D341Med (cell line): ENCODE data around the gene KRTAP5-4.
"Not testable (repeated sequence)": the region's sequence is repeated elsewhere in the genome, so short reads cannot be mapped to it uniquely, and the experiment has no call there.

ENCODE experiments used
- DNase-seq: peaks from one replicate; pipeline ENCODE4 v3.0.0; 2012; ENCODE audit warnings: low spot score

Gene KRTAP5-4, protein sequence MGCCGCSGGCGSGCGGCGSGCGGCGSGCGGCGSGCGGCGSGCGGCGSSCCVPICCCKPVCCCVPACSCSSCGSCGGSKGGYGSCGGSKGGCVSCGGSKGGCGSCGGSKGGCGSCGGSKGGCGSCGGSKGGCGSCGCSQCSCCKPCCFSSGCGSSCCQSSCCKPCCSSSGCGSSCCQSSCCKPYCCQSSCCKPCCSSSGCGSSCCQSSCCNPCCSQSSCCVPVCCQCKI

GRCh38 chr11:1622086-1622485 lies at the start of gene KRTAP5-4:
Gene KRTAP5-4 (minus strand): TSS chr11:1622138. CDS start chr11:1622093, 45 bp downstream.
- DNase-seq, result no peak

- no peak for DNase-seq
Observed at GRCh38 chr11:1671658-1672057, 49.7 kb upstream of the KRTAP5-4 start.

DNA sequence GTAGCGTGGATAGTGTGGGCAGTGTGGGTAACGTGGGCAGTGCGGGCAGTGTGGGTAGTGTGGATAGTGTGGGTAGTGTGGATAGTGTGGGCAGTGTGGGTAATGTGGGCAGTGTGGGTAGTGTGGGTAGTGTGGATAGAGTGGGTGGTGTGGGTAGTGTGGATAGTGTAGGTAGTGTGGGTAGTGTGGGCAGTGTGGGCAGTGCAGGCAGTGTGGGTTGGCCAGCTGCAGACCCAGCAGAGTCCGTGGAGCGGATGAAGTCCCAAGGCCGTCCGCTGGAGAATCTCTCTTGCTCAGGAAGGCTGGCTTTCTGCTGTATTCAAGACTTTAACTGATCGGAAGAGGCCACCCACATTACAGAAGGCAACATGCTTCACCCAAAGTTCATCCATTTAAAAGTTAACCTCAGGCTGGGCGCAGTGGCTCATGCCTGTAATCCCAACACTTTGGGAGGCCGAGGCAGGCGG lies 49.0 kb upstream of the KRTAP5-4 start:
- DNase-seq, result no peak

DNA sequence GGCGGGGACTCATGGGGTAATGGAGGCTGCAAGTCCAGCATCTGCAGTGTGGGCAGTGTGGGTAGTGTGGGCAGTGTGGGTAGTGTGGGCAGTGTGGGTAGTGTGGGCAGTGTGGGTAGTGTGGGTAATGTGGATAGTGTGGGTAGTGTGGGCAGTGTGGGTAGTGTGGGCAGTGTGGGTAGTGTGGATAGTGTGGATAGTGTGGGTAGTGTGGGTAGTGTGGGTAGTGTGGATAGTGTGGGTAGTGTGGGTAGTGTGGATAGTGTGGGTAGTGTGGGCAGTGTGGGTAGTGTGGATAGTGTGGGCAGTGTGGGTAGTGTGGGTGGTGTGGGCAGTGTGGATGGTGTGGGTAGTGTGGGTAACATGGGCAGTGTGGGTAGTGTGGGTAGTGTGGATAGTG lies 48.5 kb upstream of the KRTAP5-4 start:
- DNase-seq, result not testable (repeated sequence)

DNA sequence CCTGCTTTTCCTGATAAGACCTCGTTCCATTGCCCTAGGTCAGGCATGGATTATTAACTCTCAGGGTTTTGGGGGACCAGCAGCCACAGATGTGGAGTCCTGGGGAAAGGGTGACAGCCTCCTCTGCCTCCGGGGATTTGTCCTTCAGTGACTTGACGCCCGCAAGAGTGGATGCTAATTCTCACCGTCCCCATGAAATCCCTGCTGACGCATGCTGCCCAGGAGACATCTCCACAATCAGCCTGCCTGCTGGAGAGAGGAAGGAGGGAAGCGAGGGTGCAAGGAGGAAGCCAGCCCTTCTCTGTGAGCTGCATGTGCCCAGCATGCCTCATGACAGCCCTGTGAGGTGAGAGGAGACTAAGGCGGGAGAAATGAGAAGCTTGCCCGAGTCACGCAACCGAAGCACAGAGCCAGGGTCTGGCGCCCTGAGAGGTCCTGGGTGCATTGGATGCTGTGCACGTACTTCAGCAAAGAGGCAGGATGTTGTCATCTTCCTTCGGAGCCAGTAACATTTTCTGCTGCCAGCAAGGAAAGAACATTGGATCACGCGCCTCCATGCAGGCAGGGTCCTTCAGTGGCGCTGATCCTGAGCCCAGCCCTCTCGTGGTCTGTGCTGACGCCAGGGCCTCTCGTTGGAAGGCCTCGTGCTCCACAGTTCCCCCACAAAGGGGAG lies 47.7 kb upstream of the KRTAP5-4 start:
- no peak for DNase-seq

DNA sequence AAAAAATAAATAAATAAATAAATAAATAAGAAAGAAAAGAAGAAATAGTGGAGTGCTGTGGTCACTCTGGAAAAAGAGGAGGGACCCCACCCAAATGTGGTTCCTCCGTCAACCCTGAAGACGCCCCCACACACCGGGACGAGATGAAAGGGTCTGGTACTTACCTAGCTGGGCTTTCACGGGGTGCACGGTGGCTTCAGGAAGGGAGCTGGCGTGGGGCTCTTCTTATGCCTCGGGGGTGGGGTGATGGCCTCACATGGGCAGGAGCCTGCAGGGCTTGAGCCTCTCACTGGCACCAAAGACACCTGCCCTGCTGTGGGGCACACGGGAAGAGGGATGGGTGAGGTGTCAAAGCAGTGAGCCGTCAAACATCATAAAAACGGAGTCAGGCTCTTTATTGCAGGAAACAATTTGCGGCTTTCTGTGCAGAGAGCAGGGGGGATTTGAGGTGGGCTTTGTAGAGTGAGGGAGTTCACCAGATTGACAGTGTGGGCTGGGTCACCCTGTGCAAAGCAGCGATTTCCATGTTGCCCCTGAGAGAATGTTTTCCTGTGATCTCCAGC lies 47.1 kb upstream of the KRTAP5-4 start:
- DNase-seq, result no peak

- DNase-seq, result no peak
Observed at GRCh38 chr11:1667906-1668305, 46.0 kb upstream of the KRTAP5-4 start.

DNA sequence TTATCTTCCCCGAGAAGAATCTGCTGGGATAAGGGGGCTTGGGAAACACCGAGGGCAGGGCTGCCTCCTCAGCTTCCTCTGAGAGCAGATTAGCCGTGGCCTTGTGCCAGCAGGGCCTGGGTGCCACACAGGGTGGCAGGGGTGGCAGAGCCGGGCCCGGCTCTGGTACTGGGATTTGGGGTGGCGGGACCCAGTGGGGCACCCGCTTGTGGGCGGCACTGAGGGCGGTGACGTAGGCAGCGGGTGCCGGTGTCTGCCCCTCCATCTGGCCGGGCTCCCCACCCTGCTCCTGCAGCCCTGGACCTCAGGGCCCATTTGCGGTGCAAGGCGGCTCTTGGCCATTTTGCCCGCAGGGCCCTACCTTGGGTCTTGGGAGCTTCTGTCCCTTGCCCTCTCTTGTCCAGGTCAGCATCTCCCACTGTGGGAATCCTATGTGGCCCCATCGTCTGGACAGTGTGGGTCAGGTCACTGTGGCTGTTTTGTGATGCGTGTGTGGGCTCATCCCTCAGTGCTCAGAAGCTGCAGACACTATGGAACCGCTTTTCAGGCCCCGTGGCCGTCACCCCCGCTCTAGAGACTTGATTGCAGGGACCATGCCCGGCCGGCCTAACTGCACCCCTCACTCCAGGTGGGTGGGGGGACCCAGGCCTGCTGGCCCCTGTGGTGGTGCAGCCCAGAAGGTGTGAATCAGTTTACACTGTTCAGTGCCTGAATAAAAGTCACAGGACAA lies 45.3 kb upstream of the KRTAP5-4 start:
- DNase-seq, result no peak

GRCh38 chr11:1665313-1665712 lies 43.4 kb upstream of the KRTAP5-4 start:
- DNase-seq, result no peak

- not testable (repeated sequence) for DNase-seq
Observed at GRCh38 chr11:1662699-1663283, 40.9 kb upstream of the KRTAP5-4 start.

DNA sequence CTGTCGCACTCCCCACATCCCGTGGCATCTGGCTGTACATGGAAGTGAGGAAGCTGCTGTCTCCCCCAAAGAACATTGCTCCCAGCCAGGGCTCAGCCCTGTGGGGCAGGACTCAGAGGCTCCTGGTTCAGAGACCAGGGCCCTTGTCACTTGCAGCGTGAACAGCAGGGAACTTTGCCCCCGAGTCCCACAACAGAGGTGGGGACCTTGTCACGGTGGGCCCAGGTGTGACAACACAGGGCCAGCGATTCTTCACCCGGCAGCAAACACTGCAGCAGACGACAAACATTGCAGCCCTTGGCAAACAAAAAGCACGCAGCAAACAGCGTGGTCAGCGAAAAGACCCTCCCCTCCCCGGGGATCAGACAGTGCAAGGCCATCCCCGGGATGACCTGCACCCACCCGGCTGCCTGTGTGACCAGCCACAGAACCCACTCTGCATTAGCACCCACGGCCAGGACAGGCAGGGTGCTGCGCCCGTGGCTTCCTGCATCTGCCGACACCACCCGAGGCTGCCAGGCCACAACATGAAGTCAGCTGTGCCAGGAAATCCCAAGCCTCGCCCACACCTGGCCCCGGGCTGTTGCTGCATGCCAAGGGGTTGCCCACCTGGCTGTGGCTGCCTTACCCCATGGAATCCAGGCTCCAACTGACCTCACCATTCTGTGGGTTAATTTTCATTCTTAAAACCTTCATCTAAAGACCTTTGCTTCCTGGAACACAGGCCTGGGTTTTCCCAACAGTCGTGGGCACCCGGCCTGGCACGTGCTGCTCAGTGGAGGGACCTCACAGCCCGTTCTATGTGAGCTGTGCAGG lies 39.7 kb upstream of the KRTAP5-4 start:
- not testable (repeated sequence) for DNase-seq

DNA sequence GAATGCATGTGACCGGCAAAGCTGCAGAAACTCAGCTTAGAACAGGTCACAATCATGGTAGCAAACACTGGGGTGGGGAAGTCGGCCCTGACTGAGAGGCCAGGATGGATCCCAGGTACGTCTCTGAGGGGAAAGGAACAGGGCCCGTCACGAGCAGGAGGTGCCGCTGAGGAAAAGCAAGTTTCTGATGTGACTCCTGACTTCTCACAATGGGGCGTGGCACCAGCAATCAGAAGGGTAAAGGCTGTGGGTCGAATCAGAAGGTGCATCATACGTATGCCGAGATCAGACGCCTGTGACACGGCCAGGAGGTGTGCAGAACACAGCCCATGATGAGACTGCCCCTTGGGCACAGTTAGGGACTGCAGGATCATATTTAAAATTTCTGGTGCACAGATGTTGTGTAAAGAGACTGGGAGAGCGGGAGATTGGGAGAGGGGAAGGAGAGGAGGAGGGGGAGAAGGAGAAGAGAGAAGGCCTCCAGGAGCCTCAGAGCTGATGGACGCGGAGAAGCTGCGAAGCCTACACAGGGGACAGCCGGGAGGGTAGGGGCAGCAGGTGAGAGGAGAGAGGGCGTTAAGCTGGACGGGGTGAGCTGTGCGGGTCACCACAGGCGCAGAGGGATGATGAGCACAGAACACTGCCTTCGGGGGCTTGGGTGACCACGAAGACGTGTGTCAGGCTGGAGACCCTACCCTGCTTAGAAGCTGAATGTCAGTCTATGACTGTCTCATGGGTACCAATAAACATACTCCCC lies 38.4 kb upstream of the KRTAP5-4 start:
- no peak for DNase-seq

- DNase-seq, result no peak
Observed at GRCh38 chr11:1659506-1659905, 37.6 kb upstream of the KRTAP5-4 start.

DNA sequence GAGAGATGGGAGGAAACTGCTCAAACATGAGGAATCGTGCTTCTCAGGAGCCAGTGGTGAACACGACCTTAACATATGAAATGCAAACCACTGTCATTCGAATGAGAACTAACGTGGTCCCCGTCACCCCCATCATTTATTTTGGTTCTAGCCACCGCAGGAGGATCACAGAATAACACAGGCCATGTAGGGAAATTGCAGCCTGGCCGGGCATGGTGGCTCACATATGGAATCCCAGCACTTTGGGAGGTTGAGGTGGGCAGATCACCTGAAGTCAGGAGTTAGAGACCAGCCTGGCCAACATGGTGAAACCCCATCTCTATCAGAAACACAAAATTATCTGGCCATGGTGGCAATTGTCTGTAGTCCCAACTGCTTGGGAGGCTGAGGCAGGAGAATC lies 34.7 kb upstream of the KRTAP5-4 start:
- DNase-seq, result no peak

DNA sequence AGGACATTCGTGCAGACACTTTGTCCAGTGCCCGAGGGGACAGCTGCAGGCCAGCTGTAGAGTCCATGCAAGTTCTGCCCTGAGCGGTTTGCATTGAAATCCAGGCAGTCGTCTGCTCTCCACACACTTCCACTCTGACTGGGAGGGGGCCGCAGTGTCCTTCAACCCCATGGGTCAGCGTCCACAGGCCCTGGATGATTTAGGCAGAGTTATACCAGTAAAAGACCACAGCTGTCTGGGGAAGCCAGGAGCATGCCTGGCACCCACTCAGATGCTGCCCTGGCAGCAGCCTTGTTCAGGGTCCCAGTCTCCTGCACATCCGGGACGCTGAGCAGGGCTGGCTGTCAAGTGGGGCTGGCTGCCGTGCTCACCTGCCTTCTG lies 34.1 kb upstream of the KRTAP5-4 start:
- no peak for DNase-seq

- DNase-seq, result no peak
Observed at GRCh38 chr11:1655168-1656060, 33.5 kb upstream of the KRTAP5-4 start.

DNA sequence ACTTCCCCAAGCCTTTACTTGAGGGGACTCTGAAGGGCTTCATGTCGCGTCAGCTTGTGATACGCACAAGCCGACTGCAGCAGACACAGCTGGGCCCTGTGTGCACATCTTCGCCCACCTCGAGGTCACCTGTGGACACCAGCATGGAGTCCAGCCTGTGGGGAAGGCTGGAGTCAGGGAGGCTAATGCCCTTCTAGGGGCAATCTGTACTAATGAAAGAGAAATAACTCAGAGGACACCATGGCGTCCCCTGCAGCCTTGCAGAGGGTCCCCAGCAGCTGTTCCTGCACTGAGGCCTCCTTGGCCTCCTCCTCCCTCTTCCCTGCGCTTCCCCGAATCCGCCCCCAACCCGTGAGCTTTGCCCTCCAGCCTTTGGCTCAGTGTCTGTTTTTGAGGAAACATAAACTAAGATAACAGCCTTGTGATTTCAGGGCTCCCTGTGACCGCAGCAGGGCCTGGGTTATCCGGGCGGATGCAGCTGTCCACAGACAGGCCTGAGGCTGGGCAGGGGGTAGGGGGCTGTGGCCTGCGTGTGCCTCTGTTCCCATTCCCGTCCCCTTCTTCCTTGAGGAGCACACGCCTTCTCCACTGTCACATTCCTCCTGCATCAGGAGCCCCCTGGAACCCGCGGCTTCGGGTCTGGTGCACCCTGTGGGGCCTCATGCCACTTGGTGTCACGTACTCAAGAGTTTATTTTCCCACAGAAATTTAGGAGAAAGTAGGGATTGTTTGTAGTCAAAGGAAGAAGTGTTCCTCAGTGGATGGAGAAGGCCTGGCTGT lies 32.6 kb upstream of the KRTAP5-4 start:
- DNase-seq, result no peak

GRCh38 chr11:1653541-1654387 lies 31.8 kb upstream of the KRTAP5-4 start:
- no peak for DNase-seq
